Hematopoietic multipotent progenitor cell treated with erythropoietin and hydrocortisone succinate and interleukin-3 and kit ligand, for 17 days (in vitro differentiated cells): ENCODE data around the gene PEX7.
"Not testable (repeated sequence)": the region's sequence is repeated elsewhere in the genome, so short reads cannot be mapped to it uniquely, and the experiment has no call there.

Source experiments
- DNase-seq: peaks from one replicate; pipeline ENCODE4 v3.0.0-alpha.2; 2015; ENCODE audit warnings: low spot score

Gene PEX7

DNA sequence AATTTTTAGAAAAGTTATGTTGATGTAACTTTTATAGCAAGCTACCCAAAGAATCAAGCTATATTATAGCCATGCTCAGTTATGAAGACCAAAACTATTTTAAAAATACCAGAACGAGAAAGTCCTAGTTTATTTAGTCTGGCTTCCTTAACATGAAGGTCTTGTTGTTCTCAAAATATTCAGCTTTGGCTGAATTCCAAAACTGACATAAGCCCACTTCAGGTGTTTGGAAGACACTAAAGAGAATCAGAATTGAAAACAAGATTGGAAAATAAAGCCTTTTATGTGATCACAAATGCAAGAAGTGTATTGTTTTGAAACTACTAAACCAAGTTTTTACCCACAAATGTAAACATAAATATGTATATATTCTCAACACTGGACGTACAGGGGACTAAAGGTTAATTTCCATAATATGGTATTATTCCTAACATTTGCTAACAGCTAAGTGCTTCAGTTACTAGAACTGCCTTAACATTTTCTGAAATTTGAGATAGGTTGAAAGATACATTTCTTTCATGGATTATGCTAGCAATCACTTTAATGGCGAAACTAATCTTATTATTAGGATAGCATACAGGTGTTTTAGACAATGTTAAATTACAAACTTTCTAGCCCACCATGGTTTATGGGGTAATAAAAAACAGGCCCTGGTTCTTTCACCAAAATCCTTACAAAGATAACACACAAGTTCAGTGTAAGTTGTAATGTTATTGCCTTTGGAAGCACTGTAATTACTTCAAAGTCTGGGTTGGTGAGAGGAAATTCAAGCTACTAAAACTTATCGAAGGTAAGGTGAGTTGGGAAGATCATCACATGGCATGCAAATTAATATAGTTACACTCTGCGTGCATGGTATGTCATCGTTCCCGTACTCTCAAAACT, 31.7 kb upstream of the PEX7 start:
- DNase-seq: peak; percentile 48

DNA sequence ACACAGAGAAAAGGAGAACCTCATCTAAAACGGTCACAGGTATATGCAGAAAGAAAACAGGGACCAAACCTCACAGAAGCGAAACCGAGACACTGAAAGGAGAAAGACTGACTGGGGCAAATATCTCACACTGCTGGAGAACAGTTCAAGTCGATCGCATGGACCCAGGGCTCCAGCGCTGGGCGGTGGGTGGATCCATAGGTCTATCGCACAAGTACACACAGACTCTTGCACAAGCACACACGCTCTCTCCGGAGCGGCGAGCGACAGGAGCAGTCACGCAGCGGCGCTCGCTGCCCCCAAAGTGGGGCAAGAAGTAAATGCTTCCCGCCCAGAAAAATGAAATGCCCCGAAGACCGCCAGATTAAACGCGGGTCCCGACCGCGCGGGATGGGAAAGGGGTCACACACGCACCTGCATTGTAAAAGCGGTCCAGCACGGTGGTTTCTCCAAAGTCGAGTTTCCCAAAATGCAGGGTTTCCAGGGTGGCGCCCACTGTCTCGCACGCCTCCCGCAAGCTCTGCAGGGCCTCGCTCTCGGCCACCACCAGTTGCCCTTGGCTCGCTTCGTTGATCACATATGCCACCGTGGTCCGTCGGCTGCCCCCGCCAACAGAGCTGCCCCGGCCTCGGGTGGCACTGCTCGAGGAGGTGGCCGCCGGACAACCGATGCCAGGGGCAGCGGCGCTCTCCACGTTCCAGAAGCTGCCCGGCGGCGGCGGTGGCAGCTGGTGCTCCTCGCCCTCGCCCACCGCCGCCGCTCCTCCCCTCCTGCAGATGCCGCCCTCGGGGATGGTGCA, 30.9 kb upstream of the PEX7 start:
- peak; percentile 75 for DNase-seq

- no peak for DNase-seq
Observed at GRCh38 chr6:136792095-136792409, 30.3 kb upstream of the PEX7 start.

DNA sequence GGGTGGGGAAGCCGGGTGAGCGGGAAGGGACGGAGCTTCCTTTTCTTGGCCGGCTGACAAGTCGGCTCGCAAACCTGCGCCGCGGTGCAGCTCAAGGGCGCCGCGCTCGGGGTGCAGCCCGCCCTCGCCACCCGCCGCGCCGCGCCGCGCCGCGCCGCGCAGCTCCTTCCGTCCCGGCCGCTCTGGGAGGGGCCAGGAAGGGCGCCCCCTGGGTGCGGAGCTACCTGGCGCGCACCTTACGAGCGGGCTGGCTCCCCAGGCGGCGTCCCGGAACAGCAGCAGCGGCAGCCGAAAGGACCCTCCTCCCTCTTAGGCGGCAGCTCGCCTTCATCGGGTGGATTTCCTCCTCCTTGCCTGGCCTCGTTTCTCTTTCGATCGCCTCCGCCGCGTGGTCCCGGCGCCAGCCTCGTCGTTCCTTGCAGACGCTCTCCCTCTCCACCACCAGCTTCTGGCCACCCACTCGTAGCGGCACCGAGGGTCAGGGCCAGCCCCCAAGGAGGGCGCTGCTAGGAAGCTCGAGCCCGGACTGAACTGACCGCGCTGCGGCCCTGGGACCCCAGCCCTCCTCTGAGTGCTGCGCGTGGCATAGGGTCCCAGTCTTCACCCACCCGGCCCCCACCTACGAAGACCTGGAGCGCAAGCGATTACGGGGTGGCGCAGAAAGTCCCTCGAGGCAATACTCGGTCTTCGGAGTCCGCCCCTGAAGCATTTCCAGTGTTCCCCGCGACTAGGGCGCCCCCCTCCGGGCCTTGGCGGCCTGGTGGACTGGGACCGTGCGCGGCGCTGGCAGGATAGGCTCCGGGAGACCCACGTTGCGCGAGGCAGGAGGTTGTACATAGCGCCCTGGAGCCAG, 29.8 kb upstream of the PEX7 start, which contains the start of gene MAP3K5:
TSS of gene MAP3K5 (minus strand) at position 68 of the 853 bp plus-strand sequence. CDS start 320 bp downstream, outside the sequence.
- peak; percentile 88 for DNase-seq

DNA sequence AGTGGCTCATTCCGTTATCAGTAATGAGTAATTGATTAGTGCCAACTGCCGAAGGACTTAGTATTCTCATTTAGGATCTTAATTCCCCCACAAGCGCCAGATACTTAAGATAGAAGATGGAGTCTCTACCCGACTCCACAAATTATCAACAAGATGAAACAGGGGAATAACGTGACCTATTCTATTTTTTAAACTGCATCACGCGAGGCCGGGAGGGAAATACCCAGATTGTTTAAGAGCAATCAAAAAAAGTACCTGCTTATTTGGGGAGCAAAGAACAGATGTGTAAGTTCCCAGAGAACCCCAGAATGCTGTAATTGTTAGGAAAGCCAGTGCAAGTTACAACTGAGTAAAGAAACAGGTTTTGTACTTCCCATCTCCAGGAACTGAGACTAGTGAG, 29.0 kb upstream of the PEX7 start:
- no peak for DNase-seq

DNA sequence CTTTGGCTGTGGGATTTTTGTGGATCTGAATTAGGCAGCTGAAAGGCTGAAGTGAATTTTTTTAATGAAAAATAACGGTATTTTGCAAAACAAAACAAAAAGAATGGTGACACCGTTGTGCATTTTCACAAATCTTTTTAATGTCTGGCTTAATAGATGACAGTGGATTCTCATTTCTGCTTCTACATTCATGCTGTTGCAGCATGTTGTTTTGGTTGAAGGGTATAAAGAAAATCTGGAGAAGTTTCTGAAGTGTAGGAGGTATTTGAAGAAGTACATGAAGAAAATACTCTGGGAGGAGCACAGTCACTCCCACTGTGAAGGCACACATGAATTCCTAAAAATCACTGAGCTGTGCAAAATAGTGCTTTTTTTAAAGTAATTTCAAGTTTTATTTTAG, 27.0 kb upstream of the PEX7 start:
- no peak for DNase-seq

GRCh38 chr6:136795996-136796395, 26.4 kb upstream of the PEX7 start:
- DNase-seq: no peak

- DNase-seq: no peak
Observed at GRCh38 chr6:136798044-136798443, 24.3 kb upstream of the PEX7 start.

GRCh38 chr6:136801581-136801980, 20.8 kb upstream of the PEX7 start:
- no peak for DNase-seq

DNA sequence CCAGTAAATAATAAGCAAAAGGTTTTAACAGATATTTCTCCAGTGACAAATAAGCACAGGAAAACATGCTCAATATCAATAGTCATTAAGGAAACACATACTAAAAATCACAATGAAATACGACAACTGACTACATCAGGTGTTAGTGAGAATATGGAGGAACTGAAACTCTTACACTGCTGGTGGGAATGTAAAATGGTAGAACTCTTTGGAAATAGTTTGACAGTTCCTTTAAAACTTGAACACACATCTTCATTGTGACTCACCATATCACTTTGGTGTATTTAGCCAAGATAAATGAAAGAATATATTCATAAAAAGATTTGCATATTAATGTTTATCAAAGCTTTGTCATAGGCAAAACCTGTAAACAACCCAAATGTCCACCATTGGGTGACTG, 18.8 kb upstream of the PEX7 start:
- no peak for DNase-seq

DNA sequence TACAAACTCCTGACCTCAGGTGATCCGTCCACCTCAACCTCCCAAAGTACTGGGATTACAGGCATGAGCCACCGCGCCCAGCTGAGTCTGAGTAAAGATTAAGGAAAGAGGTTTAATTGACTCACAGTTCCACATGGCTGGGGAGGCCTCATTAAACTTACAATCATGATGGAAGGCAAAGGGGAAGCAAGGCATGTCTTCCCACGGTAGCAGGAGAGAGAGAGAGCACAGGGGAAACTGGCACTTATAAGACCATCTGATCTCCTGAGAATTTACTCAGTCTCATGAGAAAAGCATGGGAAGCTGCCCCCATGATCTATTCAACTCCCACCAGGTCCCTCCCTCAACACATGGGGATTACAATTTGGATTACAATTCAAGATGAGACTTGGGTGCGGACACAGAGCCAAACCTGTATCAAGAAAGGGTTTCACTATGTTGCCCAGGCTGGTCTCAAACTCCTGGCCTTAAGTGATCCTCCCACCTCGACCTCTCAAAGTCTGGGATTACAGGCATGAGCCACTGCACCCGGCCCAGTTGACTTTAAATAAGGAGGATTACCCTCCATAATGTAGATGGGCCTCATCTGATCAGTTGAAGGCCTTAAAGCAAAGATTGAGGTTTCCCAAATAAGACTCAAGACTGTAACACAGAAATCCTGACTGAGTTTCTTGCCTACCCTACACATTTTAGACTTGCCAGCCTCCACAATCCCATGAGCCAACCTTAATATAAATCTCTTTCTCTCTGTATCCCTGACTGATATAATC, 13.1 kb upstream of the PEX7 start:
- no peak for DNase-seq

DNA sequence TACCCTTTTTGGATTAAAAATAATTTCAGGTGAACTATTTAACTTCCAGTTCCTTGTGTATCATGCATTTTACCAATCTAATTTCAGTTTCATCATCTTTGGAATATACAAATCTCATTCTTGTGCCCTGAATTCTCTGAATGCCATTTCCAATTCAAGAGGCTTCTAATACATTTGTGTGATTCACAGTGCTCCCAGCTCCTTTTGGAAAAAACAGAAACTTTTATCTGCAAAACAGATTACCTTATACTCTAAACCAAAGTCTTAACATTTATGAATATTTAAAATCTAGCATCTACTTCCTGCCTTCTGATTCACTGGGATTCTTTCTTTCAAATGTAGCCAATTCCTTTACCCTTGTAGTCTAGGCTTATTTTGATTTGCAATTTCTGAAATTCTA, 11.1 kb upstream of the PEX7 start:
- no peak for DNase-seq

- no peak for DNase-seq
Observed at GRCh38 chr6:136812174-136812573, 10.2 kb upstream of the PEX7 start.

- DNase-seq: not testable (repeated sequence)
Observed at GRCh38 chr6:136815608-136816007, 6.8 kb upstream of the PEX7 start.

DNA sequence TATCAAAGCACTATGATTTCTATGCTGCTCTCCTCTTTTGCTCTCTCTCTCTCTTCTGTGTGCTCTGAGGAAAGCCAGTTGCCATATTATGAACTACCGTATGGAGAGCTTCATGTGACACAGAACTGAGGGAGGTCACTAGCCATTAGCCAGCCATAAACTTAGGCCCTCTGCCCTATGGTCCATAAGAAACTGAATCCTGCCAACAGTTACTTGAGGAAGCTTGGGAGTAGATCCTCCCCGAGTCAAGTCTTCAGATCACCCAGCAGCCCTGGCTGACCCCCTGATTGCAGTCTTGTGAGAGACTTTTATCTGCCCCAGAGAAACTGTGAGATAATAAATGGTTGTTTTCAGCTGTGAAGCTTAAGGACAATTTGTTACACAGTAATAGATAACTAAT, 5.7 kb upstream of the PEX7 start:
- no peak for DNase-seq

- DNase-seq: no peak
Observed at GRCh38 chr6:136820561-136820960, 1.8 kb upstream of the PEX7 start.

DNA sequence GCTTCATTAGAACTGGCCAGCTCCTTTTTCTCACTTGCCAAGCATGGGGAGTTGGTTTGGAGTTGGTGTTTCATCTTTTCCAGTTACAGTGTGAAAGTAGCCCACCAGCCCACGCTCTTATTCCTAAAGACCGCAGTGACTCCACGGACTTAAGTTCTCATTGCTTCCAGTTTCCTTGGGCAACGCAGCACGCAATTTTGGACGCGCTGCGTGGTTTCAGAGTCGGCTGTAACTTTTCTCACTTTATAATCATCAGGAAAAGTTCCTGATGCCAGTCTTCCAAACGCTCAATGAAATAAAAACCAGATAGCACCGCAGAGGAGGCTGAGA, 381 bp upstream of the PEX7 start:
- no peak for DNase-seq

DNA sequence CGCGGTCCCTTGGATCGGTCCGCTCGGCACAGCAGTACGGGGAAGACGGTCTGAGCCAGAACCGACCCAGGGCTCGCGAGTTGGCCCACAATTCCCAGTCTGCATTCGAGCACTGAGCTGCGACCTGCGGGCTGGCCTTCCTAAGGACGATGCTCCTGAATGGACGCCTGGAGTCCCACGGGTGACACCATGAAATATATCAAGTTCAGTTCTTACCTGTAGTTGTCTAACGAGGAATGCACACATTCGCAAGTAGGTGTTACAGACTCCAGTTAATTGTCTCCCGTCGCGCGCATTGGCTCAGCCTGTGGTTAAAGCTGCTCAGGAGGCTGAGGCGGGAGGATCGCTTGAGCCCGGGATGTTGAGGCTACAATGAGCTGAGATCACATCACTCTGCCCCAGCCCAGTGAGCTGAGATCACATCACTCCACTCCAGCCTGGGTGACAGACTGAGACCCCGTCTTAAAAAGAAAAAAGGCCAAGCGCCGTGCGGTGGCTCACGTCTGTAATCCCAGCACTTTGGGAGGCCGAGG, 802 bp downstream of the PEX7 start:
- no peak for DNase-seq

DNA sequence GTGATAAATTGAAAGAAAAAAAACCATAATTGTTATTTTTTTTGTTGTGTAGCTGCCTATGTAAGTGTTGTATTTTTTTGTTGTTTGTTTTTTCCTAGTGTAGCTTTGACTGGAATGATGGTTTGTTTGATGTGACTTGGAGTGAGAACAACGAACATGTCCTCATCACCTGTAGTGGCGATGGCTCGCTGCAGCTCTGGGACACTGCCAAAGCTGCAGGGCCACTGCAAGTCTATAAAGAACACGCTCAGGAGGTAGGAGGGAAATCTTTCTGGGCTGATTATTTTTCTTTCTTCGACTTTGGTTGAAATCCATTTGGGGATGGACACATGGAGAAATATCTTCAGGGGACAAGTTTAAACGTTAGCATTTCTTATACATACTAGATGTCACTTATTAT, 3.8 kb downstream of the PEX7 start:
- no peak for DNase-seq

DNA sequence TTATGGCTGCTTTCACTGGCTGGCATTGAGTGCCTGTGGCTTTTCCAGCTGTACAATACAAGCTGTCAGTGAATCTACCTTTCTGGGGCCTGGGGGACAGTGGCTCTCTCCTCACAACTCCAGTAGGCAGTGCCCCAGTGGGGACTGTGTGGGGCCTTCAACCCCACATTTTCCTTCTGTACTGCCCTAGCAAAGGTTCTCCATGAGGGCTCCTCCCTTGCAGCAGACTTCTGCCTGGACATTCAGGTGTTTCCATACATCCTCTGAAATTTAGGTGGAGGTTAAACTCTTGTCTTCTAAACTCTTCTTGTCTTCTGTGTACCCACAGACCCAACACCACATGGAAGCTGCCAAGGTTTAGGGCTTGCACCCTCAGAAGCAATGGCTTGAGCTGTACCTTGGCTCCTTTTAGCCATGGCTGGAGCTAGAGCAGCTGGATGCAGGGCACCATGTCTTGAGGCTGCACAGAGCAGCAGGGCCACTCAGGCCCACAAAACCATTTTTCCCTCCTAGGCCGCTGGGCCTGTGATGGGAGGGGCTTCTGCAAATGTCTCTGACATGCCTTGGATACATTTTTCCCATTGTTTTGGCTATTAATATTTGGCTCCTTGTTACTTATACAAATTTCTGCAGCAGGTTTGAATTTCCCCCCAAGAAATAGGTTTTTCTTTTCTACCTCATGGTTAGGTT, 9.6 kb downstream of the PEX7 start:
- no peak for DNase-seq
